HL-60 (cell line): ENCODE results near the gene ASGR1.
"Not testable (repeated sequence)": the region's sequence is repeated elsewhere in the genome, so short reads cannot be mapped to it uniquely, and the experiment has no call there.

ENCODE experiments used
- DNase-seq, 2 experiments: peaks; one replicate each; pipeline ENCODE4 v3.0.0-alpha.2; 2010 to 2020; ENCODE audit warnings: low read depth in 1 of 2, low spot score in 1 of 2
- H3K27ac ChIP-seq: fragments of 250-450 bp; sonication (Bioruptor Pico); replicated peaks from 2 replicates; pipeline ENCODE4 v1.5.1; 2020; ENCODE audit warnings: mild to moderate bottlenecking, moderate library complexity
- H3K27me3 ChIP-seq: fragments of 250-450 bp; sonication (Bioruptor Pico); 2 replicates; pipeline ENCODE4 v1.5.1; 2021; ENCODE audit warnings: mild to moderate bottlenecking, moderate library complexity; ENCODE audit not compliant: insufficient read depth, poor library complexity, severe bottlenecking
- H3K4me3 ChIP-seq: replicated peaks from 2 replicates; pipeline ENCODE4 v1.5.1; 2011; ENCODE audit warnings: mild to moderate bottlenecking, control low read depth, low read length; ENCODE audit not compliant: insufficient read depth
- CTCF ChIP-seq: IDR thresholded peaks from one replicate; pipeline ENCODE4 v1.5.1; 2011; ENCODE audit warnings: low read length, control low read depth, inconsistent platforms; ENCODE audit not compliant: insufficient read depth
- GABPA ChIP-seq: IDR thresholded peaks from 2 replicates; pipeline ENCODE4 v1.6.1; 2012; ENCODE audit warnings: low read depth
- POLR2AphosphoS5 ChIP-seq: IDR thresholded peaks from 2 replicates; pipeline ENCODE4 v1.6.1; 2012; ENCODE audit warnings: low read depth
- REST ChIP-seq: IDR thresholded peaks from 2 replicates; pipeline ENCODE4 v1.6.1; 2012; ENCODE audit warnings: low read depth; ENCODE audit not compliant: insufficient replicate concordance
- SPI1 ChIP-seq: IDR thresholded peaks from 2 replicates; pipeline ENCODE4 v1.6.1; 2012; ENCODE audit warnings: low read depth, mild to moderate bottlenecking, borderline replicate concordance

ASGR1 gene

GRCh38 chr17:7168841-7169564, 10.2 kb downstream of the ASGR1 start:
- not testable (repeated sequence) for H3K27ac ChIP-seq, H3K4me3 ChIP-seq, DNase-seq, H3K27me3 ChIP-seq

GRCh38 chr17:7167832-7168231, 11.3 kb downstream of the ASGR1 start:
- DNase-seq, result peak; percentile 60 to 69
- no peak overlapping the region for H3K27ac ChIP-seq
- no peak overlapping the region for H3K4me3 ChIP-seq
- H3K27me3 ChIP-seq, result no peaks in the 10 kb centered on the region
- TF ChIP-seq REST (no peak), POLR2AphosphoS5 (no peak), SPI1 (no peak), CTCF (no peak), GABPA (no peak)

- no peak for TF ChIP-seq POLR2AphosphoS5
- no peak for TF ChIP-seq GABPA
- TF ChIP-seq CTCF, result no peak
- no peak for TF ChIP-seq REST
- no peak for TF ChIP-seq SPI1
- no peak for DNase-seq
- H3K27ac ChIP-seq, result no peak overlapping the region
- no peaks in the 10 kb centered on the region for H3K27me3 ChIP-seq
- no peak overlapping the region for H3K4me3 ChIP-seq
Observed at GRCh38 chr17:7166873-7167272, 12.3 kb downstream of the ASGR1 start.

- H3K27me3 ChIP-seq, H3K4me3 ChIP-seq, DNase-seq, H3K27ac ChIP-seq: not testable (repeated sequence)
Observed at GRCh38 chr17:7159571-7159970, 19.6 kb downstream of the ASGR1 start.

- not testable (repeated sequence) for H3K4me3 ChIP-seq, H3K27ac ChIP-seq, H3K27me3 ChIP-seq
- peak in 1 of 2 experiments; percentile 24 for DNase-seq
Observed at GRCh38 chr17:7158424-7158823, 20.7 kb downstream of the ASGR1 start.
